Measurements from ENCODE around the gene ATPAF2. TPM values are rescaled to one million over a fixed set of nuclear protein-coding genes. Genes with fewer than 3 reads are reported as not detected.

Gene ATPAF2
- total and polyA plus RNA-seq, 7 donors: 16.5 to 39.7 (median 26.7) TPM

DNA sequence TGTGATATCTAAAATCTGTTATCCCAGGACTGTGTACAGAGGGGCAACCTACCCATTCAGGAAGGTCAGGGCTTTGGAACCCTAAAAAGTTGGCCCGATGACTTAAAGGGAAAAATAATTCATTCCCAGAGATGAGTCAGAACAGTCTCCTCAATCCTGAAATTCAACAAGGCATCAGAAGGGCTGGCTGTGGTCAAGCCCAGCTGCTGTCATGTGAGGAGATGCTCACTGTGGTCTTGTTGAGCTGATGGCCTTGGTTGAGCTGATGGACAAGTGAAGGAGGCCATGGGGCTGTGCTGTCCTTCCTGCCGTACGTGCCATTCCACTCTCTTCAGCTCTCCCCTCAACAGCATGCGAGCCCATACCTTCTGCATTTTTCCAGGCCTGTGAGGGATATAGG, 27.9 kb upstream of the ATPAF2 start:
- no peak for DNase-seq
- no peak for ATAC-seq
- H3K4me3 ChIP-seq: no peak overlapping the region
- H3K27me3 ChIP-seq (ENCODE audit: insufficient read depth in 3 of 3, low read length in 2 of 3): no peaks in the 10 kb centered on the region
- H3K27ac ChIP-seq: no peak overlapping the region
- peaks cover 25% of the 10 kb centered on the region for H3K4me1 ChIP-seq
- TF ChIP-seq, protein P1, sequence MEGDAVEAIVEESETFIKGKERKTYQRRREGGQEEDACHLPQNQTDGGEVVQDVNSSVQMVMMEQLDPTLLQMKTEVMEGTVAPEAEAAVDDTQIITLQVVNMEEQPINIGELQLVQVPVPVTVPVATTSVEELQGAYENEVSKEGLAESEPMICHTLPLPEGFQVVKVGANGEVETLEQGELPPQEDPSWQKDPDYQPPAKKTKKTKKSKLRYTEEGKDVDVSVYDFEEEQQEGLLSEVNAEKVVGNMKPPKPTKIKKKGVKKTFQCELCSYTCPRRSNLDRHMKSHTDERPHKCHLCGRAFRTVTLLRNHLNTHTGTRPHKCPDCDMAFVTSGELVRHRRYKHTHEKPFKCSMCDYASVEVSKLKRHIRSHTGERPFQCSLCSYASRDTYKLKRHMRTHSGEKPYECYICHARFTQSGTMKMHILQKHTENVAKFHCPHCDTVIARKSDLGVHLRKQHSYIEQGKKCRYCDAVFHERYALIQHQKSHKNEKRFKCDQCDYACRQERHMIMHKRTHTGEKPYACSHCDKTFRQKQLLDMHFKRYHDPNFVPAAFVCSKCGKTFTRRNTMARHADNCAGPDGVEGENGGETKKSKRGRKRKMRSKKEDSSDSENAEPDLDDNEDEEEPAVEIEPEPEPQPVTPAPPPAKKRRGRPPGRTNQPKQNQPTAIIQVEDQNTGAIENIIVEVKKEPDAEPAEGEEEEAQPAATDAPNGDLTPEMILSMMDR (IDR thresholded peaks at IDR 0.05): no peak
- H3K9me3 ChIP-seq: no peaks in the 10 kb centered on the region
- intact Hi-C loops (cut with DNase I): no loop called here
- H3K36me3 ChIP-seq (ENCODE audit: insufficient read depth in 1 of 2, low read depth in 1 of 2): peaks cover 3 to 41% of the 10 kb centered on the region in 2 donors
- WGBS, 3 donors: 94 to 97% (median 95%) methylated on average over 4 of the region's 4 CpGs

DNA sequence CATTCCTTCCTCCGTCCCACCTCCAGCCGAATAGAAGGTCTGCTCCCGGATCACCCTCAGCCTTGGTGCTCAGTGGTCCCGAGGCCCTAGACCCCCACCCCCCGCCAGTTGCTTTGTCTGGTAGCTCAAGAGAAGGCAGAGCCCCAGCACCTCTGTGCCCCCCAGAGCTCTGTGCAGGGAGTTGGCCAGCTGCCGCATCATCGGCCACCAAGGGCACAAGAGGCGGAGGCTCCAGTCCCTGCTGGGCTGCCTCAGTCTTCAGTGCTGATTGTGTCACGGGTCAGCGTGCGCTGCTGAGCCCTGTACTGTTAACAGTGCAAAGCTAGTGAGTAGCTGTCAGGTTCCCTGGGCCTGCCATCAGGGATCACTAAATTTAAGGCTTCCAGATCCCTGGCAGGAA, 26.6 kb upstream of the ATPAF2 start:
- whole genome bisulfite sequencing, 3 donors: 94 to 99% (median 95%) methylated on average over 11 of the region's 11 CpGs
- no peaks in the 10 kb centered on the region for H3K27me3 ChIP-seq (ENCODE audit: insufficient read depth in 3 of 3, low read length in 2 of 3)
- no peak for DNase-seq
- H3K36me3 ChIP-seq (ENCODE audit: insufficient read depth in 1 of 2, low read depth in 1 of 2): peaks cover 3 to 54% of the 10 kb centered on the region in 2 donors
- intact Hi-C loops (cut with DNase I): no loop called here
- no peak for ATAC-seq
- H3K27ac ChIP-seq: peak overlapping the region; percentile 89
- H3K4me1 ChIP-seq: peaks cover 18% of the 10 kb centered on the region
- no peak overlapping the region for H3K4me3 ChIP-seq
- H3K9me3 ChIP-seq: no peaks in the 10 kb centered on the region
- TF ChIP-seq, protein P1 (IDR thresholded peaks at IDR 0.05): no peak

DNA sequence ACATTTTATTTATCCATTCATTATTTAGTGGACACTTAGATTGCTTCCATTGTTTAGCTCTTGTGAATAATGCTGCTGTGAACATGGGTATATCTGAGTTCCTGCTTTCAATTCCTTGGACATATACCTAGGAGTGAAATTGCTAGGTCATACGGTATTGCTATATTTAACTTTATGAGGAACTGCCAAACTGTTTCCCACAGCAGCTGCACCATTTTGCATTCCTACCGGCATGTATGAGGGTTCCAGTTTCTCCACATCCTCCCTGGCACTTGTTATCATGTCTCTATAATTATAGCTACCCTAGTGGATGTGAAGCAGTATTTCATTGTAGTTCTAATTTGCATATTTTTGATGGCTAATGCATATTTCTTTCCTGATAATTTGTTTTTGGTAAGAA, 25.1 kb upstream of the ATPAF2 start:
- 19 to 36% (median 23%) methylated on average over 2 of the region's 2 CpGs for WGBS, 3 donors
- intact Hi-C loops (cut with DNase I): no loop called here
- DNase-seq: peak in 1 of 2 donors; percentile 57
- TF ChIP-seq, protein P1 (IDR thresholded peaks at IDR 0.05): peak; percentile 46
- H3K36me3 ChIP-seq (ENCODE audit: insufficient read depth in 1 of 2, low read depth in 1 of 2): peaks cover 3 to 69% of the 10 kb centered on the region in 2 donors
- H3K4me1 ChIP-seq: peaks cover 18% of the 10 kb centered on the region
- H3K9me3 ChIP-seq: no peaks in the 10 kb centered on the region
- peak; percentile 95 to 96 (median 96) for ATAC-seq
- H3K27me3 ChIP-seq (ENCODE audit: insufficient read depth in 3 of 3, low read length in 2 of 3): no peaks in the 10 kb centered on the region
- peak overlapping the region; percentile 89 for H3K27ac ChIP-seq
- H3K4me3 ChIP-seq: no peak overlapping the region

DNA sequence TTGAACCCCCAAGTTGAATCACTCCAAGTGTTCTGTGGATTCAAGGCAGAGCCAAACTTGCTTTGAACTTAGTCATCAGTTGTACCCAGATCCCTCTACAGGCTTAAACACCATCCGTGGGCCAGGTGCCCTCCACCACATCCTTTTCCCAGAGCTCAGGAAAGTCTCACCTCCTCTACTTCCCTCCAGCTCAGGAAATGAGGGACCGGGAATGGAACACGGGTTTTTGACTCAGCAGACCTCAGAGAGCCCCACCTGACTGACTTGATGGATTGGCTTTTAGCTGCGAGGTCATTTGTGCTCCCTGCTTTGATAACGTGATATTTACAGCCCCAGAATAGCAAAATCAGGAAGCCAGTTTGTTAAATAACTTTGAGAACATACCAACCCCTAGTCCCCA, 20.3 kb upstream of the ATPAF2 start:
- peaks cover 0 to 88% of the 10 kb centered on the region in 2 donors for H3K36me3 ChIP-seq (ENCODE audit: insufficient read depth in 1 of 2, low read depth in 1 of 2)
- no peak overlapping the region for H3K27ac ChIP-seq
- no peaks in the 10 kb centered on the region for H3K27me3 ChIP-seq (ENCODE audit: insufficient read depth in 3 of 3, low read length in 2 of 3)
- ATAC-seq (no peak), DNase-seq (no peak)
- TF ChIP-seq, protein P1 (IDR thresholded peaks at IDR 0.05): no peak
- 74 to 78% (median 75%) methylated on average over 5 of the region's 5 CpGs for WGBS, 3 donors
- intact Hi-C loops (cut with DNase I): no loop called here
- peaks cover 8% of the 10 kb centered on the region for H3K4me1 ChIP-seq
- no peak overlapping the region for H3K4me3 ChIP-seq
- H3K9me3 ChIP-seq: no peaks in the 10 kb centered on the region

DNA sequence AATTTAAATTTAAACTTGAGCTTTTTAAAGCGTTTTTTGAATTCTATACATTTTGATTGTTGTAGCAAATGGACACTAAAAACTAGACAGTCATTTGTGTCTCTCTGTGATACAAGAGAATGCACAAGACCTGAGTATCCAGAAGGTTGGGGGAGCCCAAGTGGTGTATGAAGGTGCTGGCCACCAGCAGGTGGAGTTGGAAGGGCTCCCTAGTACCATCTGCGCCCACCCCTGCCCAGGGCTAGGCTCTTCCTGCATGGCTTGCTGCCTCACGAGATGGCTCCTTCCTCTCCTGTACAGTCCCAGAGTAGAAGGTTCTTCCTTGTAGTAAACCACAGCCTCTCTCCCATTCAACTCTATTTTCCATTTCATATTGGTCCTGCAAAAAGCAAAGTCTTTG, 17.2 kb upstream of the ATPAF2 start:
- DNase-seq (no peak), ATAC-seq (no peak)
- H3K4me1 ChIP-seq: no peaks in the 10 kb centered on the region
- TF ChIP-seq, protein P1 (IDR thresholded peaks at IDR 0.05): no peak
- peaks cover 0 to 88% of the 10 kb centered on the region in 2 donors for H3K36me3 ChIP-seq (ENCODE audit: insufficient read depth in 1 of 2, low read depth in 1 of 2)
- H3K9me3 ChIP-seq: no peaks in the 10 kb centered on the region
- WGBS, 3 donors: 89 to 100% (median 94%) methylated on average over 3 of the region's 3 CpGs
- no peak overlapping the region for H3K27ac ChIP-seq
- intact Hi-C loops (cut with DNase I): no loop called here
- no peak overlapping the region for H3K4me3 ChIP-seq
- no peaks in the 10 kb centered on the region for H3K27me3 ChIP-seq (ENCODE audit: insufficient read depth in 3 of 3, low read length in 2 of 3)

Measured in psoas muscle (tissue), 8 donors.